LNCaP clone FGC (cell line): ENCODE measurements around the gene SMG1.

Source experiments
- DNase-seq: peaks from one replicate; pipeline ENCODE4 v3.0.0-alpha.2; 2011; ENCODE audit warnings: low read depth
- H3K4me3 ChIP-seq: 2 replicates; pipeline ENCODE4 v1.5.1; 2011; ENCODE audit warnings: mild to moderate bottlenecking, low read depth, low read length, control low read depth
- TF ChIP-seq, protein P1 (sequence below): IDR thresholded peaks from 2 replicates; pipeline ENCODE4 v1.5.1; 2012; ENCODE audit warnings: mild to moderate bottlenecking; ENCODE audit not compliant: control insufficient read depth, insufficient read depth; ENCODE audit errors: extremely low read depth

SMG1 gene

DNA sequence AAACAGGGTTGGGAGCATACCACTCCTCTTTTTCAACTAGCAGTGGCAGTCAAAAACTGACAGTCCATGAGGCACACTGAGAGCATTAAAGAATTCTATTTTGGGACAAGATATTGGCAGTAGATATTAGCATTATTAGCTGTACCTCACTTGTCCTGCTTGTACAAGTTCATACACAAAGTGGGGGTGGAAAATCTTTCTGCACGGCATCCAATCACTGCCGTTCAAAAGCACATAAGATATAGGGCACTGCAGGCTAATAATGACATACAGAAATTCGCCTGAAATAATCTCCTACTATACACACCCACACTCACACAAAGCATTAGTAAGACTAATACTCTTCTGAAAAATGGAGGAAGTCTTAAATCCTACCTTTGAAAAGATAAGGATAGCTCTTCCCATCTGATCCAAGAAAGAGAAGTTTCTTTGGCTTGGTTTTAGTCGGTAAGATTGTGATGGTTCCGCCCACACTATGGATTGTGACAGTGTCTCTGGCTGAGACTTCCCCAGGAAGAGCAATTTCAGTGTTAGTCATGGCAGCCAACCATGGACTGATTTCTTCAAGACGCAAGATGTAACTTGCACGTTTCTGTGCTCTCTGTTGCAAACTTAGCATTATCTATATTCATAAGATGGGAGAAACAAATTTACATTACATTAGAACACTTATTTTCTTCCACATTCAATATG, 84.2 kb downstream of the SMG1 start:
- DNase-seq = no peak
- H3K4me3 ChIP-seq = no peak overlapping the region
- TF ChIP-seq, protein P1, sequence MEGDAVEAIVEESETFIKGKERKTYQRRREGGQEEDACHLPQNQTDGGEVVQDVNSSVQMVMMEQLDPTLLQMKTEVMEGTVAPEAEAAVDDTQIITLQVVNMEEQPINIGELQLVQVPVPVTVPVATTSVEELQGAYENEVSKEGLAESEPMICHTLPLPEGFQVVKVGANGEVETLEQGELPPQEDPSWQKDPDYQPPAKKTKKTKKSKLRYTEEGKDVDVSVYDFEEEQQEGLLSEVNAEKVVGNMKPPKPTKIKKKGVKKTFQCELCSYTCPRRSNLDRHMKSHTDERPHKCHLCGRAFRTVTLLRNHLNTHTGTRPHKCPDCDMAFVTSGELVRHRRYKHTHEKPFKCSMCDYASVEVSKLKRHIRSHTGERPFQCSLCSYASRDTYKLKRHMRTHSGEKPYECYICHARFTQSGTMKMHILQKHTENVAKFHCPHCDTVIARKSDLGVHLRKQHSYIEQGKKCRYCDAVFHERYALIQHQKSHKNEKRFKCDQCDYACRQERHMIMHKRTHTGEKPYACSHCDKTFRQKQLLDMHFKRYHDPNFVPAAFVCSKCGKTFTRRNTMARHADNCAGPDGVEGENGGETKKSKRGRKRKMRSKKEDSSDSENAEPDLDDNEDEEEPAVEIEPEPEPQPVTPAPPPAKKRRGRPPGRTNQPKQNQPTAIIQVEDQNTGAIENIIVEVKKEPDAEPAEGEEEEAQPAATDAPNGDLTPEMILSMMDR = no peak

DNA sequence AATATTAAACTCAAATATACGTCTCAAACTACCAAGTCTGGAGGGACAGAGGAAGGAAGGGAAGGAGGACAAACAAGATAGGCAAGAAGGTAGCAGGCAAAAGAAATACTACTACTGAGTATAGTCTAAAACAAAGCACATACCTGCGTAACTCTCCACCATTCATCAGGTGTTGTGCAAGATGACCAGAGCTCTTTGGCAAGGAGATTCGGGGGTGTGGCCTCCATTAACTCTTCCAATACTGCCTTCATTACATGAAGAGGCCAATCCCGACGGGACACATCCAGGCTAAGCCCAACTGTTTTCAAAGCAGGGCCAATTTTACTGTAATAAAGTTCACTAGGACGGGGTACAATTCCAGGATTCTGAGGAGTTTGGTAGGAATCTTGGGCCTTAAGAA, 86.7 kb downstream of the SMG1 start:
- H3K4me3 ChIP-seq = no peak overlapping the region
- TF ChIP-seq, protein P1 = no peak
- peak; percentile 51 for DNase-seq

DNA sequence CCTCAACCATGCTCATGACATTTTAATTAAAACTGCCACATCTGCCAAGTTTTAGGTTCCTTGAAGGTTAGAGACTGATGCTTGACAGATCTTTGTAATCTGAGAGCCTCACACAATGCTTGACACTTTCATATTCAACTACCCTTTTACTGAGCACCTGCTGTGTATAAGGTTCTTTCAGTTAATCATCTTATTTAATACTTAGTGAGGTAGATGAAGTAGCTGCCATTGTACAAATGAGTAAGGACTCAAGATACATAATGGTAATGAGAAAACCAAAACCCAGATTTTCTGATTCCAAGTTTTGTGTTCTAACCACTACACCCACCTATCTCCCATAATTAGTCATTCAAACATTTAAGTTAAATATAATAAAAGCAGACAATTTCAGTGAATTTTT, 89.5 kb downstream of the SMG1 start:
- no peak for DNase-seq
- TF ChIP-seq, protein P1 = no peak
- H3K4me3 ChIP-seq = no peak overlapping the region

DNA sequence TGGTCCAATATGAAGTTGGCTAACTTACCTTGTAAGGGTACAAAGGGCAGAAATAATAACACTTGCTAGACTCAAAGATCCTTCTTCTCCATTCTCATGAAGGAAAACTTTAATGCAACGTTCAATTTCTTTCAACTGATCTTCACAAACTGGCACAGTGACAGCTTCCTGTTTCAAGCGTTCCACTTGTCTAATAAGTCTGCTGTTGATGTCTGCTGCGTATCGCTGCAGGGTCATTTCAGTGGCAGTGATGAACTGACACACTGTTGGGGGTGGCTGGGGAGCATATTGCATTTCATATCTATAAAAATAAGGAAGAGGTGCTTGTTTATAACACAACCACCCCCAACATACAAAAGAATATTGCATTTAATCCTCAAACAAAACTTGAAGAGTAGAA, 91.3 kb downstream of the SMG1 start:
- TF ChIP-seq, protein P1 = no peak
- DNase-seq = no peak
- H3K4me3 ChIP-seq = no peak overlapping the region

DNA sequence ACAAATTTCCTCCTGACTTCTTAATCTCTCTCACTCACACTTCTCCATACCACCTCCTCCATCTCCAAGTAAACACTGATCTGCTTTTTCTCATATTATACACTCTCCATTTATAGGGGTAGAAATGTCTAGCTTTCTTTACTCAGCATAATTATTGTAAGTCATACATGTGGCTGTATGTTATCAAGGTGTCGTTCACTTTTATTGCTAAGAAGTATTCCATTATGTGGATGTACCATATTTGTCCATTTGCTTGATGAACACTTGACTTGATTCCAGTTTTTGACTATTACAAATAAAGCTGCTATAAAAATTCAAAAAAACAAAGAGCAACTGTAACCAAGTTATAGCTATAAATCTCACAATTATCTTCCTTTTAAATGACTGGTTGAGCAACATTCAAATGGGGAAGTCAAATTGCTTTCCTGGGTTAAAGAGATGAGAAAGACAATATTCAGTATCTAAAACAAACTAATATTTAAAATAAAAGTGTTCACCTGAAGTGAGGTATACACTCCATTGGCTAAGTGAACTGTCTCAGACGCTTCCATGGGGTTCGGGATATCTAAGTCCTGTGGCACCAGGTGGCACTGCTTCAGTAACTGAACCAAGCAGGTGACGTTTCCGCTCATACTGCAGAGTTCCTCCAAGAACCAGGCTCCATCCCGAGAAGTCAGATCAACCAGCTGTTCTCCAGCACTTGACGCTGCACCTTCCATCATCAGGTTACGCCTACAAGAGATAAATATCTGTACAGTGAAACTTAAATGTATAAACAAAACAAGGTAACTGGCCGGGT, 92.3 kb downstream of the SMG1 start:
- no peak for DNase-seq
- no peak overlapping the region for H3K4me3 ChIP-seq
- TF ChIP-seq, protein P1 = 0 out of 2 replicates have a peak, but pooled peaks have one; percentile 18

DNA sequence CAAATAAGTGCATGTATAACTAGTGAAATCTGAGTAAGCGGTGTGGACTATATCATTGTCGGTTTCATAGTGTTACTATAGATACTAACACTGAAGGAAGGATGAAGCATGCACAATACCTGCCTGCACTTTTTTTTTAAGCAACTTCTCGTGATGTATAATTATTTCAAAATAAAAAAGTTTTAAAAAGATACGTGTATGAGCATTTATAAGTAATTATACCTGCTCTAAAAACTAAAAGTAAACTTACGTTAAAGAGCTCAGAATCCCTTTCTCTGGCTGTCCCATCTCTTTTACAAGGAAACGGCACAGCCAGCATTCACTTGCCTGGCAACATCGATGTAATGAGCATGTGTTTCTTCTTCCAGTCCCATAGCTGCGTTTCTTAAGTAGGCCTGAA, 93.6 kb downstream of the SMG1 start:
- H3K4me3 ChIP-seq = no peak overlapping the region
- TF ChIP-seq, protein P1 = no peak
- DNase-seq = no peak
